Bronchial epithelial cell (primary cell): ENCODE measurements around the gene ZFHX3. TPM values are rescaled to one million over a fixed set of nuclear protein-coding genes. Genes with fewer than 3 reads are reported as not detected.

ENCODE experiments used
- DNase-seq: peaks from one replicate; pipeline ENCODE4 v3.0.0-alpha.2; 2010; ENCODE audit warnings: low read depth
- FAIRE-seq: peaks from 2 replicates; lab custom pipeline; 2011; peaks lifted over from hg19 to GRCh38; lab: Jason Lieb, UNC
- H3K27me3 ChIP-seq: 2 replicates; pipeline ENCODE4 v1.5.1; 2011; ENCODE audit warnings: low read length; ENCODE audit not compliant: control insufficient read depth, insufficient read depth
- H3K36me3 ChIP-seq: 2 replicates; pipeline ENCODE4 v1.5.1; 2011; ENCODE audit warnings: low read length; ENCODE audit not compliant: control insufficient read depth, insufficient read depth
- H3K4me3 ChIP-seq: 2 replicates; pipeline ENCODE4 v1.5.1; 2011; ENCODE audit warnings: mild to moderate bottlenecking, low read depth, low read length, control low read depth
- CTCF ChIP-seq: IDR thresholded peaks from 2 replicates; pipeline ENCODE4 v1.5.1; 2011; ENCODE audit warnings: mild to moderate bottlenecking, moderate library complexity, low read length, control low read depth, inconsistent platforms; ENCODE audit not compliant: insufficient read depth, severe bottlenecking
- total RNA-seq: library from RNA; depleted of rRNA; stranded (reverse); fragments of >200 nt; gene quantifications from 2 replicates; pipeline ENCODE4 v1.2.1, GENCODE V29; 2014

The ZFHX3 gene
- total RNA-seq, 1 donor from 2014 or later = 3.9 TPM

- DNase-seq (no peak), FAIRE-seq (no peak)
- Histone ChIP-seq H3K4me3 (no peak overlapping the region), H3K27me3 (no peaks in the 10 kb centered on the region), H3K36me3 (no peaks in the 10 kb centered on the region)
- TF ChIP-seq CTCF = no peak
Measured at GRCh38 chr16:73071131-73071940, 23.4 kb upstream of the ZFHX3 start.

- no peaks in the 10 kb centered on the region for H3K36me3 ChIP-seq
- no peak for TF ChIP-seq CTCF
- H3K27me3 ChIP-seq = no peaks in the 10 kb centered on the region
- no peak for FAIRE-seq
- no peak overlapping the region for H3K4me3 ChIP-seq
- DNase-seq = no peak
Measured at GRCh38 chr16:73069581-73070262, 21.8 kb upstream of the ZFHX3 start.

GRCh38 chr16:73068541-73069401, 20.8 kb upstream of the ZFHX3 start:
- no peaks in the 10 kb centered on the region for H3K27me3 ChIP-seq
- DNase-seq = peak; percentile 99
- no peak for TF ChIP-seq CTCF
- no peaks in the 10 kb centered on the region for H3K36me3 ChIP-seq
- no peak overlapping the region for H3K4me3 ChIP-seq
- no peak for FAIRE-seq

- DNase-seq (no peak), FAIRE-seq (no peak)
- no peaks in the 10 kb centered on the region for H3K36me3 ChIP-seq
- no peaks in the 10 kb centered on the region for H3K27me3 ChIP-seq
- H3K4me3 ChIP-seq = no peak overlapping the region
- TF ChIP-seq CTCF = no peak
Measured at GRCh38 chr16:73067671-73068540, 20.0 kb upstream of the ZFHX3 start.
